DOHH2 (cell line): Measurements from ENCODE around the gene SLC35D1.

ENCODE experiments used
- H3F3A ChIP-seq: fragments of 200-600 bp; sonication (generic), shearing (Covaris generic); 2 replicates; pipeline ENCODE4 v1.6.0; 2016; ENCODE audit warnings: antibody characterized with exemption, mild to moderate bottlenecking; ENCODE audit not compliant: control insufficient read depth, insufficient read depth
- H3K27ac ChIP-seq: fragments of 200-600 bp; sonication (generic); 2 replicates; pipeline ENCODE4 v1.5.1; 2014; ENCODE audit warnings: low read depth, mild to moderate bottlenecking, low read length, moderate library complexity
- H3K27me3 ChIP-seq: fragments of 200-600 bp; sonication (generic); 2 replicates; pipeline ENCODE4 v1.6.1; 2014; ENCODE audit warnings: mild to moderate bottlenecking, low read length, mixed read lengths; ENCODE audit not compliant: control insufficient read depth
- H3K36me3 ChIP-seq: fragments of 200-600 bp; sonication (generic); 2 replicates; pipeline ENCODE4 v1.6.1; 2014; ENCODE audit warnings: mild to moderate bottlenecking, low read length, moderate library complexity, mixed read lengths; ENCODE audit not compliant: control insufficient read depth
- H3K4me1 ChIP-seq: fragments of 200-600 bp; sonication (generic); 2 replicates; pipeline ENCODE4 v1.6.1; 2014; ENCODE audit warnings: mild to moderate bottlenecking, low read length, mixed read lengths; ENCODE audit not compliant: control insufficient read depth
- H3K4me2 ChIP-seq: fragments of 200-600 bp; sonication (generic); 2 replicates; pipeline ENCODE4 v1.6.0; 2014; ENCODE audit warnings: mild to moderate bottlenecking, low read length, moderate library complexity
- H3K4me3 ChIP-seq: fragments of 200-600 bp; sonication (generic); 2 replicates; pipeline ENCODE4 v1.5.1; 2014; ENCODE audit warnings: mild to moderate bottlenecking, low read length, mixed read lengths
- H3K79me2 ChIP-seq: fragments of 200-600 bp; sonication (generic); 2 replicates; pipeline ENCODE4 v1.6.1; 2014; ENCODE audit warnings: mild to moderate bottlenecking, low read length, mixed read lengths; ENCODE audit not compliant: control insufficient read depth
- H3K9me2 ChIP-seq: fragments of 200-600 bp; sonication (generic); replicated peaks from 2 replicates; pipeline ENCODE4 v1.6.1; 2014; ENCODE audit warnings: mild to moderate bottlenecking, low read length, mixed read lengths; ENCODE audit not compliant: control insufficient read depth
- H3K9me3 ChIP-seq: fragments of 200-600 bp; sonication (generic); 2 replicates; pipeline ENCODE4 v1.6.1; 2014; ENCODE audit warnings: antibody characterized with exemption, low read length, mixed read lengths; ENCODE audit not compliant: control insufficient read depth, insufficient read depth
- H4K20me1 ChIP-seq: fragments of 200-600 bp; sonication (generic); 2 replicates; pipeline ENCODE4 v1.6.0; 2014; ENCODE audit warnings: low read depth, mild to moderate bottlenecking, antibody characterized with exemption, low read length, moderate library complexity; ENCODE audit not compliant: control insufficient read depth, insufficient read depth
- CTCF ChIP-seq: fragments of 200-600 bp; sonication (generic); IDR thresholded peaks from one replicate; pipeline ENCODE4 v1.5.1; 2014; ENCODE audit warnings: antibody characterized with exemption, mild to moderate bottlenecking, low read depth, low read length; ENCODE audit not compliant: poor library complexity, severe bottlenecking
- EZH2phosphoT487 ChIP-seq: fragments of 200-600 bp; sonication (generic); IDR thresholded peaks from 2 replicates; pipeline ENCODE4 v1.6.1; 2017; ENCODE audit warnings: borderline replicate concordance, mild to moderate bottlenecking, antibody characterized with exemption, low read length, moderate library complexity, mixed read lengths

Gene SLC35D1

GRCh38 chr1:66984491-66984890 is 69.5 kb downstream of the SLC35D1 start:
- H3K4me1 ChIP-seq = peaks cover 32% of the 10 kb centered on the region
- no peaks in the 10 kb centered on the region for H3K9me2 ChIP-seq
- H3K79me2 ChIP-seq = no peaks in the 10 kb centered on the region
- H3K27me3 ChIP-seq = no peaks in the 10 kb centered on the region
- peaks cover 27% of the 10 kb centered on the region for H3F3A ChIP-seq
- peak overlapping the region; percentile 34 for H3K27ac ChIP-seq
- no peaks in the 10 kb centered on the region for H3K9me3 ChIP-seq
- no peak for TF ChIP-seq CTCF
- no peak for TF ChIP-seq EZH2phosphoT487
- H3K4me3 ChIP-seq = peak overlapping the region; percentile 4
- H4K20me1 ChIP-seq = no peaks in the 10 kb centered on the region
- H3K36me3 ChIP-seq = peaks cover 78% of the 10 kb centered on the region
- H3K4me2 ChIP-seq = peak overlapping the region; percentile 38

- TF ChIP-seq EZH2phosphoT487 (no peak), CTCF (no peak)
- H3K79me2 ChIP-seq = no peaks in the 10 kb centered on the region
- no peak overlapping the region for H3K4me2 ChIP-seq
- H3K9me2 ChIP-seq = no peaks in the 10 kb centered on the region
- H3K4me1 ChIP-seq = peaks cover 32% of the 10 kb centered on the region
- H3F3A ChIP-seq = peaks cover 18% of the 10 kb centered on the region; the same call in 1 of the 2 replicates
- no peak overlapping the region for H3K27ac ChIP-seq
- no peaks in the 10 kb centered on the region for H3K27me3 ChIP-seq
- no peak overlapping the region for H3K4me3 ChIP-seq
- no peaks in the 10 kb centered on the region for H4K20me1 ChIP-seq
- H3K36me3 ChIP-seq = peaks cover 80% of the 10 kb centered on the region
- H3K9me3 ChIP-seq = no peaks in the 10 kb centered on the region
Measured at GRCh38 chr1:66982561-66983260, 71.2 kb downstream of the SLC35D1 start.

- no peaks in the 10 kb centered on the region for H3K9me2 ChIP-seq
- H3F3A ChIP-seq = peaks cover 18% of the 10 kb centered on the region; the same call in 1 of the 2 replicates
- no peaks in the 10 kb centered on the region for H3K27me3 ChIP-seq
- H3K79me2 ChIP-seq = no peaks in the 10 kb centered on the region
- peaks cover 80% of the 10 kb centered on the region for H3K36me3 ChIP-seq
- H3K27ac ChIP-seq = no peak overlapping the region
- no peaks in the 10 kb centered on the region for H4K20me1 ChIP-seq
- peaks cover 32% of the 10 kb centered on the region for H3K4me1 ChIP-seq
- H3K9me3 ChIP-seq = no peaks in the 10 kb centered on the region
- 0 out of 2 replicates have a peak overlapping the region, but pooled peaks have one; percentile 24 for H3K4me3 ChIP-seq
- TF ChIP-seq EZH2phosphoT487 = no peak
- TF ChIP-seq CTCF = no peak
- H3K4me2 ChIP-seq = peak overlapping the region; percentile 38; the same call in 1 of the 2 replicates
Measured at GRCh38 chr1:66981679-66982078, 72.3 kb downstream of the SLC35D1 start.
